NT2/D1 (cell line): Measurements from ENCODE around the gene CCDC50.

Experiments used
- SUZ12 ChIP-seq: IDR thresholded peaks from 2 replicates; pipeline ENCODE4 v1.6.1; 2011; ENCODE audit not compliant: insufficient read length, insufficient read depth; ENCODE audit errors: extremely low read depth
- YY1 ChIP-seq: IDR thresholded peaks from 2 replicates; pipeline ENCODE4 v1.6.1; 2011; ENCODE audit not compliant: insufficient read length, insufficient read depth
- ZNF274 ChIP-seq: IDR thresholded peaks from 2 replicates; pipeline ENCODE4 v1.6.1; 2011; ENCODE audit warnings: mild to moderate bottlenecking, low read depth, low read length

DNA sequence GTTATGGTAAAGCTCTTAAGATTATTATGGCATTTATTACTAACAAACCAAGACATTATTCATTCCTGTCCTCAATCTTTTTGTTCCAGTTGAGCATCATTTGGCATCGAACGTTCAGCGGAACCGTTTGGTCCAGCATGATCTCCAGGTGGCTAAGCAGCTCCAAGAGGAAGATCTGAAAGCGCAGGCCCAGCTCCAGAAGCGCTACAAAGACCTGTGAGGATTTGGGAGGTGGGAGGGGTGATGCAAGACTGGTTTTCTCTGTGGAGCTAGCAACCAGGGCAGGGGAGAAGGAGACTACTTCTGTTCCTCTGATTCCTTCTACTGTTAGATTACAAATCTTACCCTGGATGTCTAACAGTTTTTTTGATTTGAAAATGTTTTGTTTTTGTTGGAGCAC lies 28.7 kb downstream of the CCDC50 start:
- TF ChIP-seq YY1 (no peak), ZNF274 (no peak), SUZ12 (no peak)
